Endothelial cell of umbilical vein (primary cell): ENCODE measurements around the gene KIF5C. TPM values are rescaled to one million over a fixed set of nuclear protein-coding genes. Genes with fewer than 3 reads are reported as not detected.

Source experiments
- BruUV-seq: library from RNA; stranded (reverse); fragments of 400-500 nt; replicated peaks from 2 replicates; lab custom pipeline; 2021; lab: Mats Ljungman, UMichigan
- CTCF ChIA-PET: fragments of 300-600, 350-600 bp; sonication (Branson Sonifier 250); formaldehyde crosslinking; loops from one replicate; lab custom pipeline; 2021; ENCODE audit warnings: antibody characterized with exemption, inconsistent platforms; lab: Charles Lee
- POLR2A ChIA-PET: fragments of 300-600, 350-600 bp; sonication (Branson Sonifier 250); formaldehyde crosslinking; loops from one replicate; lab custom pipeline; 2021; ENCODE audit warnings: antibody characterized with exemption, inconsistent platforms; lab: Charles Lee
- DNase-seq: peaks from one replicate; pipeline ENCODE4 v3.0.0-alpha.2; 2011; ENCODE audit warnings: low read depth, low spot score
- FAIRE-seq: peaks from 2 replicates; lab custom pipeline; 2011; peaks lifted over from hg19 to GRCh38; lab: Jason Lieb, UNC
- H2AFZ ChIP-seq: 2 replicates; pipeline ENCODE4 v1.6.0; 2012; ENCODE audit warnings: low read depth, low read length, control low read depth, inconsistent platforms
- H3K27ac ChIP-seq: 2 replicates; pipeline ENCODE4 v1.5.1; 2011; ENCODE audit warnings: low read depth, mild to moderate bottlenecking, control low read depth, low read length, moderate library complexity; ENCODE audit not compliant: insufficient read depth
- H3K27me3 ChIP-seq, 2 experiments: 2 replicates each; pipeline versions ENCODE4 v1.6.0 to v1.6.1; 2011; ENCODE audit warnings: low read length in 2 of 2, mixed read lengths in 1 of 2; ENCODE audit not compliant: control insufficient read depth in 2 of 2, insufficient read depth in 2 of 2
- H3K36me3 ChIP-seq, 2 experiments: 2 replicates in 1 of 2; 3 replicates in 1 of 2; pipeline ENCODE4 v1.5.1; 2011; ENCODE audit warnings: low read length in 2 of 2, mild to moderate bottlenecking in 1 of 2, moderate library complexity in 1 of 2; ENCODE audit not compliant: control insufficient read depth in 2 of 2, insufficient read depth in 2 of 2; ENCODE audit errors: extremely low read depth in 1 of 2
- H3K4me1 ChIP-seq: 3 replicates; pipeline ENCODE4 v1.5.1; 2011; ENCODE audit warnings: mild to moderate bottlenecking, low read length; ENCODE audit not compliant: control insufficient read depth, insufficient read depth; ENCODE audit errors: extremely low read depth
- H3K4me2 ChIP-seq: 2 replicates; pipeline ENCODE4 v1.6.1; 2011; ENCODE audit warnings: low read length, control low read depth, mixed read lengths; ENCODE audit not compliant: insufficient read depth
- H3K4me3 ChIP-seq, 3 experiments: fragments of 200-600 bp in 1 of 3; sonication (generic), shearing (Covaris generic) in 1 of 3; replicated peaks in 1 of 3; 2 replicates each; pipeline ENCODE4 v1.5.1; 2011 to 2016; ENCODE audit warnings: control low read depth in 3 of 3, low read length in 3 of 3, mild to moderate bottlenecking in 2 of 3, inconsistent platforms in 1 of 3, low read depth in 1 of 3, moderate library complexity in 1 of 3; ENCODE audit not compliant: insufficient read depth in 1 of 3
- H3K79me2 ChIP-seq: 2 replicates; pipeline ENCODE4 v1.6.0; 2012; ENCODE audit warnings: low read length, inconsistent platforms; ENCODE audit not compliant: control insufficient read depth, insufficient read depth
- H3K9ac ChIP-seq: replicated peaks from 2 replicates; pipeline ENCODE3; 2011; ENCODE audit warnings: low read length, control low read depth; ENCODE audit not compliant: insufficient read depth; ENCODE audit errors: extremely low read depth
- H3K9me1 ChIP-seq: replicated peaks from 3 replicates; pipeline ENCODE4 v1.6.0; 2011; ENCODE audit warnings: mild to moderate bottlenecking, low read length; ENCODE audit not compliant: control insufficient read depth, insufficient read depth; ENCODE audit errors: extremely low read depth
- H3K9me3 ChIP-seq: replicated peaks from 2 replicates; pipeline ENCODE4 v1.5.1; 2012; ENCODE audit warnings: low read length, inconsistent platforms; ENCODE audit not compliant: control insufficient read depth, insufficient read depth
- H4K20me1 ChIP-seq: replicated peaks from 2 replicates; pipeline ENCODE3; 2011; ENCODE audit warnings: mild to moderate bottlenecking, low read length; ENCODE audit not compliant: control insufficient read depth, insufficient read depth; ENCODE audit errors: extremely low read depth
- CTCF ChIP-seq, 2 donors: IDR thresholded peaks; 1 replicate in 1 of 2; 2 replicates in 1 of 2; pipeline ENCODE4 v1.5.1; 2011; ENCODE audit warnings: low read length in 2 of 2, mild to moderate bottlenecking in 2 of 2, moderate library complexity in 2 of 2, control low read depth in 1 of 2, inconsistent platforms in 1 of 2, low read depth in 1 of 2; ENCODE audit not compliant: insufficient read depth in 1 of 2; ENCODE audit errors: extremely low read depth in 1 of 2
- EZH2 ChIP-seq: IDR thresholded peaks from 2 replicates; pipeline ENCODE4 v1.6.1; 2012; ENCODE audit warnings: borderline replicate concordance, low read depth, mild to moderate bottlenecking, moderate library complexity, low read length, inconsistent platforms; ENCODE audit not compliant: severe bottlenecking
- FOS ChIP-seq: IDR thresholded peaks from 2 replicates; pipeline ENCODE4 v1.6.1; 2011; ENCODE audit warnings: mild to moderate bottlenecking, low read length, moderate library complexity, borderline replicate concordance; ENCODE audit not compliant: insufficient read depth
- GATA2 ChIP-seq: IDR thresholded peaks from 2 replicates; pipeline ENCODE4 v1.7.0; 2011; ENCODE audit warnings: low read depth, mild to moderate bottlenecking, moderate library complexity, mixed read lengths, low read length; ENCODE audit not compliant: insufficient read length, insufficient read depth
- JUN ChIP-seq: IDR thresholded peaks from 2 replicates; pipeline ENCODE4 v1.6.1; 2011; ENCODE audit warnings: borderline replicate concordance, low read depth; ENCODE audit not compliant: insufficient read length, insufficient read depth
- MYC ChIP-seq: IDR thresholded peaks from one replicate; pipeline ENCODE4 v1.6.1; 2011; ENCODE audit warnings: mild to moderate bottlenecking, low read depth, low read length
- POLR2A ChIP-seq: IDR thresholded peaks from 2 replicates; pipeline ENCODE4 v1.6.1; 2012; ENCODE audit warnings: low read depth, mild to moderate bottlenecking, control low read depth, low read length
- POLR2AphosphoS5 ChIP-seq: IDR thresholded peaks from 2 replicates; pipeline ENCODE4 v1.6.1; 2012; ENCODE audit warnings: low read depth, mild to moderate bottlenecking, control low read depth, low read length, moderate library complexity; ENCODE audit not compliant: insufficient read depth
- dilution Hi-C: fragments of 300-500 bp; cut with MboI; formaldehyde crosslinking; loops from one replicate; pipeline ENCODE4 v1.15.0; 2019; ENCODE audit warnings: low sequenced_read_pairs; ENCODE audit not compliant: extremely low pct_ligation_motif_present
- intact Hi-C: fragments of 100-400 bp; cut with micrococcal nuclease; formaldehyde crosslinking; loops from one replicate; pipeline ENCODE4 v1.10.0; 2022
- polyA plus RNA-seq, 4 experiments: library from polyadenylated mRNA; depleted of rRNA in 3 of 4; stranded (reverse) in 3 of 4; unstranded in 1 of 4; fragments of >200 nt; gene quantifications; 2 replicates each; pipeline versions ENCODE4 v1.2.1 to v1.2.3, GENCODE V29; 2011 to 2012; ENCODE audit warnings: missing spikeins in 1 of 4
- total RNA-seq: library from RNA; stranded (reverse); gene quantifications from 2 replicates; pipeline ENCODE4 v1.2.3, GENCODE V29; 2021
- TF ChIP-seq, protein P1 (sequence below): IDR thresholded peaks from 2 replicates; pipeline ENCODE4 v1.6.1; 2011; ENCODE audit not compliant: insufficient read depth, insufficient read length

The KIF5C gene
- total and polyA plus RNA-seq, 2 donors (not counting 3 experiments of a cell fraction or from before 2014, with no cell fraction given): 0.01 to 0.55 TPM

- DNase-seq: no peak
- H3K9me1 ChIP-seq: no peaks in the 10 kb centered on the region
- intact Hi-C loops: no loop called here
- dilution Hi-C loops: no loop called here
- H3K4me2 ChIP-seq: no peak overlapping the region
- H3K79me2 ChIP-seq: no peaks in the 10 kb centered on the region
- TF ChIP-seq POLR2AphosphoS5 (no peak), FOS (no peak), JUN (no peak), CTCF (IDR thresholded peaks at IDR 0.05; ENCODE audit: extremely low read depth in 1 of 2, insufficient read depth in 1 of 2, low read depth in 1 of 2, low read length in 2 of 2) (no peak), EZH2 (no peak), MYC (no peak), GATA2 (no peak), POLR2A (no peak)
- TF ChIP-seq, protein P1, sequence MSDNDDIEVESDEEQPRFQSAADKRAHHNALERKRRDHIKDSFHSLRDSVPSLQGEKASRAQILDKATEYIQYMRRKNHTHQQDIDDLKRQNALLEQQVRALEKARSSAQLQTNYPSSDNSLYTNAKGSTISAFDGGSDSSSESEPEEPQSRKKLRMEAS: no peak
- no peak overlapping the region for H3K27ac ChIP-seq
- CTCF ChIA-PET: interaction anchor here (0.6 to 1.4 kb wide), 6 partner anchors 11 to 520 kb away, joined by 3 to 11 read pairs (median 5); no protein-coding TSS in a partner anchor
- no peaks in the 10 kb centered on the region for H4K20me1 ChIP-seq
- H3K4me1 ChIP-seq: no peaks in the 10 kb centered on the region
- H3K4me3 ChIP-seq: no peak overlapping the region
- POLR2A ChIA-PET: no interaction called here
- no peak overlapping the region for H3K9ac ChIP-seq
- no peaks in the 10 kb centered on the region for H3K9me3 ChIP-seq
- peaks cover 22% of the 10 kb centered on the region in 2 experiments for H3K27me3 ChIP-seq
- no peaks in the 10 kb centered on the region for H3K36me3 ChIP-seq
- no peak for FAIRE-seq
- H2AFZ ChIP-seq: no peak overlapping the region
- BruUV-seq: no TSS peak
Observed at GRCh38 chr2:149041482-149041881, 166.5 kb downstream of the KIF5C start.
